CD4-positive, alpha-beta T cell (primary cell): ENCODE results near the gene OGDH. TPM values are rescaled to one million over a fixed set of nuclear protein-coding genes. Genes with fewer than 3 reads are reported as not detected.

Experiments
- ATAC-seq: fragments of 200-7000 bp; cut with Tn5 transposase; one replicate; pipeline ENCODE4 v1.10.0; 2022; ENCODE audit warnings: mild to moderate bottlenecking; ENCODE audit not compliant: poor library complexity
- CTCF ChIA-PET: fragments of 350-600 bp; sonication (Branson Sonifier 250); formaldehyde crosslinking; loops from one replicate; lab custom pipeline; 2021; ENCODE audit warnings: antibody characterized with exemption, inconsistent platforms; lab: Charles Lee
- POLR2A ChIA-PET: fragments of 350-600 bp; sonication (Branson Sonifier 250); formaldehyde crosslinking; loops from one replicate; lab custom pipeline; 2021; ENCODE audit warnings: antibody characterized with exemption, inconsistent platforms; lab: Charles Lee
- DNase-seq, 14 experiments: peaks; one replicate each; pipeline ENCODE4 v3.0.0-alpha.2; 2013 to 2020; ENCODE audit warnings: mixed read lengths in 2 of 14
- H3K27ac ChIP-seq, 2 donors: one replicate each; pipeline versions ENCODE4 v1.5.1 to v1.7.0; 2013; ENCODE audit warnings: low read length in 2 of 2, low read depth in 1 of 2, mild to moderate bottlenecking in 1 of 2
- H3K27me3 ChIP-seq, 2 experiments: 1 replicate in 1 of 2; 2 replicates in 1 of 2; pipeline versions ENCODE4 v1.6.1 to v1.7.0; 2013; ENCODE audit warnings: low read length in 2 of 2, control low read depth in 1 of 2, mild to moderate bottlenecking in 1 of 2, moderate library complexity in 1 of 2; ENCODE audit not compliant: insufficient read depth in 2 of 2, control insufficient read depth in 1 of 2
- H3K36me3 ChIP-seq: one replicate; pipeline ENCODE4 v1.6.1; 2013; ENCODE audit warnings: low read length, control low read depth; ENCODE audit not compliant: insufficient read depth
- H3K4me1 ChIP-seq: one replicate; pipeline ENCODE4 v1.6.1; 2013; ENCODE audit warnings: low read length, control low read depth; ENCODE audit not compliant: insufficient read depth
- H3K4me3 ChIP-seq: one replicate; pipeline ENCODE4 v1.5.1; 2013; ENCODE audit warnings: mild to moderate bottlenecking, low read length, moderate library complexity
- H3K9me3 ChIP-seq, 2 experiments: 1 replicate in 1 of 2; 2 replicates in 1 of 2; pipeline versions ENCODE4 v1.6.1 to v1.7.0; 2013; ENCODE audit warnings: low read length in 2 of 2, mild to moderate bottlenecking in 2 of 2, control low read depth in 1 of 2, moderate library complexity in 1 of 2; ENCODE audit not compliant: control insufficient read depth in 1 of 2, insufficient read depth in 1 of 2
- H3K27ac Mint-ChIP-seq: one replicate; pipeline ENCODE4 v1.8.0; 2020; ENCODE audit warnings: mixed read lengths
- H3K27me3 Mint-ChIP-seq: one replicate; pipeline ENCODE4 v1.8.0; 2021; ENCODE audit warnings: mixed read lengths
- H3K36me3 Mint-ChIP-seq: one replicate; pipeline ENCODE4 v1.8.0; 2021; ENCODE audit warnings: low read depth, mixed read lengths
- H3K4me1 Mint-ChIP-seq: one replicate; pipeline ENCODE4 v1.8.0; 2021; ENCODE audit warnings: low read depth, mixed read lengths
- H3K4me3 Mint-ChIP-seq: one replicate; pipeline ENCODE4 v1.8.0; 2020; ENCODE audit warnings: mild to moderate bottlenecking, mixed read lengths
- H3K9me3 Mint-ChIP-seq: one replicate; pipeline ENCODE4 v1.8.0; 2020; ENCODE audit warnings: mixed read lengths
- CTCF ChIP-seq: fragments of 200-600 bp; IDR thresholded peaks from one replicate; pipeline ENCODE4 v1.8.0; 2022; ENCODE audit warnings: antibody characterized with exemption, mild to moderate bottlenecking
- intact Hi-C, 2 experiments: fragments of 100-400 bp; cut with DNase I in 1 of 2; cut with micrococcal nuclease in 1 of 2; formaldehyde crosslinking; loops; one replicate each; pipeline versions ENCODE4 v1.15.1 to v1.9.0; 2023 to 2025; cut with DNase I, micrococcal nuclease
- total RNA-seq, 174 experiments: library from RNA in 2 of 174; stranded (reverse) in 2 of 174; gene quantifications; one replicate each; pipeline ENCODE4 v1.2.3 and lab custom pipeline; 2021 to 2026

The OGDH gene
- total RNA-seq, 2 experiments from 2014 or later = 39.8 to 43.8 TPM

- intact Hi-C loops = loop anchor here (5.0 kb wide), 1 partner anchor 74 kb away; the partner anchor contains the start of gene NUDCD3 (in 2 of the 2)
- H3K27me3 Mint-ChIP-seq = no peaks in the 10 kb centered on the region
- no peak overlapping the region for H3K4me3 ChIP-seq
- peaks cover 79% of the 10 kb centered on the region for H3K36me3 Mint-ChIP-seq
- no peaks in the 10 kb centered on the region for H3K9me3 ChIP-seq
- no peaks in the 10 kb centered on the region for H3K9me3 Mint-ChIP-seq
- H3K27ac Mint-ChIP-seq = no peak overlapping the region
- CTCF ChIA-PET = no interaction called here
- H3K4me1 Mint-ChIP-seq = peaks cover 27% of the 10 kb centered on the region
- peaks cover 81% of the 10 kb centered on the region for H3K36me3 ChIP-seq
- ATAC-seq (no peak), DNase-seq (no peak)
- peaks cover 12% of the 10 kb centered on the region for H3K4me1 ChIP-seq
- no peak overlapping the region for H3K4me3 Mint-ChIP-seq
- no peak for TF ChIP-seq CTCF
- H3K27ac ChIP-seq = no peak overlapping the region
- POLR2A ChIA-PET = no interaction called here
- H3K27me3 ChIP-seq = no peaks in the 10 kb centered on the region
These were observed 39.7 kb upstream of the OGDH start for GRCh38 chr7:44566680-44567079.

- H3K9me3 ChIP-seq = no peaks in the 10 kb centered on the region
- H3K4me1 Mint-ChIP-seq = peaks cover 36% of the 10 kb centered on the region
- no peak for TF ChIP-seq CTCF
- ATAC-seq (no peak), DNase-seq (no peak)
- H3K36me3 ChIP-seq = peaks cover 93% of the 10 kb centered on the region
- intact Hi-C loops = loop anchor here (5.0 kb wide), 1 partner anchor 76 kb away; the partner anchor contains the start of gene NUDCD3 (in 2 of the 2)
- H3K9me3 Mint-ChIP-seq = no peaks in the 10 kb centered on the region
- no peak overlapping the region for H3K4me3 ChIP-seq
- no peak overlapping the region for H3K27ac Mint-ChIP-seq
- POLR2A ChIA-PET = no interaction called here
- H3K4me1 ChIP-seq = peaks cover 23% of the 10 kb centered on the region
- H3K27ac ChIP-seq = no peak overlapping the region
- no peaks in the 10 kb centered on the region for H3K27me3 Mint-ChIP-seq
- no peaks in the 10 kb centered on the region for H3K27me3 ChIP-seq
- H3K36me3 Mint-ChIP-seq = peaks cover 92% of the 10 kb centered on the region
- CTCF ChIA-PET = no interaction called here
- no peak overlapping the region for H3K4me3 Mint-ChIP-seq
These were observed 38.5 kb upstream of the OGDH start for GRCh38 chr7:44567884-44568283.

GRCh38 chr7:44568771-44569560 is 37.5 kb upstream of the OGDH start:
- Mint-ChIP-seq H3K4me1 (peaks cover 46% of the 10 kb centered on the region), H3K4me3 (peak overlapping the region; percentile 7), H3K9me3 (no peaks in the 10 kb centered on the region), H3K27ac (no peak overlapping the region), H3K27me3 (no peaks in the 10 kb centered on the region), H3K36me3 (peaks cover 97% of the 10 kb centered on the region)
- ChIA-PET CTCF (no interaction called here), POLR2A (interaction anchor here (0.7 to 2.2 kb wide), 2 partner anchors 279 to 311 kb away, joined by 3 to 9 read pairs; partner anchors contain the start of gene H2AZ2)
- Histone ChIP-seq H3K27me3 (no peaks in the 10 kb centered on the region), H3K4me3 (no peak overlapping the region), H3K9me3 (no peaks in the 10 kb centered on the region), H3K36me3 (peaks cover 89% of the 10 kb centered on the region), H3K27ac (peak overlapping the region in 1 of 2 donors; percentile 8), H3K4me1 (peaks cover 31% of the 10 kb centered on the region)
- no peak for DNase-seq
- no peak for ATAC-seq
- intact Hi-C loops = loop anchor here (5.0 kb wide), 1 partner anchor 77 kb away; the partner anchor contains the start of gene NUDCD3 (in 2 of the 2)
- no peak for TF ChIP-seq CTCF
